ENCODE data around the gene TMTC1.
"Not testable (repeated sequence)": the region's sequence is repeated elsewhere in the genome, so short reads cannot be mapped to it uniquely, and the experiment has no call there.

The TMTC1 gene

DNA sequence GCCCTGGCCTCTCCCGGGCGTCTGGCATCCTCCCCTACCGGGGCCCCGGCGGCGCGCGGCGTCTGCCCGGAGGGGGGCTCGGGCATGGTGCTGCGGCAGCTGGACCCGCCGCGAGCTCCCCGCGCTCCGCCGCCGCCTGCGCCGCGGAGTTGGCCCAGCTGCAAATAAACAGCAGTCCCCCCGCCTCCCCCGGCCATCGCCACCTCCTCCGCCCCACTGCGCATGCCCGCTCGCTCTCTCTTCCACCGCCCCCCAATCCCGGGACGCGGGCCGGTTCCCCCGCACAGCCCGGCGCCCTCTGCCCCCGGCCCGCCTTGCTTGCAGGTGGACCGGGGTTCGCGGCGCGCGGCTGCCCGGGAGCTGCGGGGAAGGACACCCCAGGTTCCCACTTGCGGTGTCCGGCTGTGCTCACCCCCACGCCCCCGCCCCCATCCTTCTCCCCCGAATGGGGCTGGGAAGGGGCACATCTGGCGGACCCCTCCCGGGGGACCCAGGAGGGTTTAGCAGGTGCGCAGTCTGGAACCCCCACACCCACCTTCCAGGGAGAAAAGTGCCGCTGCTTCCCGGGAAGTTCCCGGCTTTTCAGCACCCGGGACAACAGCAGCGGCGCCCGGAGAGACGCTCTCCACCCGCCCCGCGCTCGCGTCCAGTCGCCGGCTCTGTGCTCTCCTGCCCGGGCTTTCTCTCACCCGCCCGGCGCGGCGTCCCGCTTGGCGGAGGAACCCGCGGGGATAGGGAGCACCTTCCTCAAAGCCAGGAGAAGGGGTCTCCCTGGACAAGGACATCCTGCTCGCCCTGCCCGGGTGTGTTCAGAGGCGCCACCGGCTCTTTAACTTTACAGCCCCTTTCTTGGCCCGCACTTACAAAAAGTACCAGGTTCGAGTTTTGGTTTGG lies at the start of gene TMTC1:
TMTC1 (minus strand) TSS at position 170 of the 894 bp plus-strand sequence. CDS start 191 bp downstream, outside the sequence.
- peak within 1 kb of the TSS; percentile 65 for H3K9ac ChIP-seq (ENCODE audit: low read length)
- H3K4me1 ChIP-seq (ENCODE audit: control insufficient read depth, insufficient read depth, low read length), result no peaks in the 10 kb centered on the region
- peak within 1 kb of the TSS; percentile 66 for H3K27ac ChIP-seq (ENCODE audit: low read depth, low read length)
- H3K27me3 ChIP-seq (ENCODE audit: control insufficient read depth, insufficient read depth, low read length), result no peaks in the 10 kb centered on the region
- peak within 1 kb of the TSS; percentile 84 for H3K4me3 ChIP-seq (ENCODE audit: low read length)
- H3K36me3 ChIP-seq (ENCODE audit: control insufficient read depth, insufficient read depth, low read length), result no peaks in the 10 kb centered on the region

DNA sequence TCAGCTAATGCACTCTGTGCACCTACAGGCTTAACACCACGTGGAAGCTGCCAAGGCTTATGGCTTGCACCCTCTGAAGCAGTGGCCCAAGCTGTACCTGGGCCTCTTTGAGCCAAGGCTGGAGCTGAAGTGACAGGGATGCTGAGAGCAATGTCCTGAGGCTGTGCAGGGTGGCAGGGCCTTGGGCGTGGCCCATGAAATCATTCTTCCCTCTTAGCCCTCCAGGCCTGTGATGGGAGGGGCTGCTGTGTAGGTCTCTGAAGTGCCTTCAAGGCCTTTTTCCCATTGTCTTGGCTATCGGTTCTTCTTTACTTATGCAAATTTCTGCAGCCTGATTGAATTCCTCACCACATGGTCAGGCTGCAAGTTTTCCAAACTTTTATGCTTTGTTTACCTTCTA lies 47.4 kb upstream of the TMTC1 start:
- Histone ChIP-seq H3K27ac (ENCODE audit: low read depth, low read length) (no peak overlapping the region), H3K9ac (ENCODE audit: low read length) (no peak overlapping the region), H3K4me1 (ENCODE audit: control insufficient read depth, insufficient read depth, low read length) (no peaks in the 10 kb centered on the region), H3K27me3 (ENCODE audit: control insufficient read depth, insufficient read depth, low read length) (no peaks in the 10 kb centered on the region), H3K36me3 (ENCODE audit: control insufficient read depth, insufficient read depth, low read length) (no peaks in the 10 kb centered on the region), H3K4me3 (ENCODE audit: low read length) (no peak overlapping the region)

DNA sequence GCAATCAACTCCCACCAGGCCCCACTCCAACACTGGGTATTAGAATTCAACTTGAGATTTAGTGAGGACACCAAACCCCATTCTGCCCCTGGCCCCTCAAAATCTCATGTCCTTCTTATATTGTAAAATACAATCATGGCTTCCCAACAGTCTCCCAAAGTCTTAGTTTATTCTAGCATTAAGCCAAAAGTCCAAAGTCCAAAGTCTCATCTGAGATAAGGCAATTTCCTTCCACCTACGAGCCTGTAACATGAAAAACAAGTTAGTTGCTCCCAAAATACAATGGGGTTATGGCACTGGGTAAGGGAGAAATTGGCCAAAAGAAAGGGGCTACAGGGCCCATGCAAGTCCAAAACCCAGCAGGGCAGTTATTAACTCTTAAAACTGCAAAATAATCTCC lies 46.6 kb upstream of the TMTC1 start:
- Histone ChIP-seq H3K9ac (ENCODE audit: low read length) (no peak overlapping the region), H3K27me3 (ENCODE audit: control insufficient read depth, insufficient read depth, low read length) (no peaks in the 10 kb centered on the region), H3K36me3 (ENCODE audit: control insufficient read depth, insufficient read depth, low read length) (no peaks in the 10 kb centered on the region), H3K27ac (ENCODE audit: low read depth, low read length) (no peak overlapping the region), H3K4me1 (ENCODE audit: control insufficient read depth, insufficient read depth, low read length) (no peaks in the 10 kb centered on the region), H3K4me3 (ENCODE audit: low read length) (no peak overlapping the region)

DNA sequence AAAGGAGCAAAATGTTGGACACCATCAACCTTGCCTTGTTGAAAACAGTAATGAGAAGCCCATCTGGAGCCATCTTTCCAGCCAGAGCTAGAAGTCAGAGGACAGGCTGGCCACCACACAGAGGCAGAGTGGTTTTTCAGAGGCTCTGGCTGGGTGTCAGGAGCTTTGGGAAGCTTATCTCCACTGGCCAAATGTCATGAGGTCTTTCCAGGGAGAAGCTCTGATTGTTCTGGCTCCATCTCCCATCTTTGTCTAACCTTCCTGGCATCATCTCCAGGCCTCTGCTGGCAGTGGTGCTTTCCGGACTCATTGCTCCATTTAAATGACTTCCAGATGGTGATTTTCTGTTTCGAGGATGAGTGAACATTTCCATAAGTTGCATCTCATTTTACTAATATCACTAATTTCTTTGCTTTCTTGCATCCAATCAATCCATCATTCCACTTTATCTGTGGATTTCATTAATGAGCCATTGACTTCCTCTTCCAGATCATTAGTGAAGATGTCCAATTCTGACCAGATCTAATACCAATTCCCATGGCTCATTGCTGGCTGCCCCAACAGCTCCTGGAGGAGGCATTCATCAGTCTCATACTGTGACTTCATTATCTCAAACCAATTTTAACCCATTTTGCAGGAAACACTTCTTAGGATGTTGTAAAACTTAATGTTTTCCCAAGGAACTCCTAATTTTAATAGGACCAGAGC lies 35.3 kb upstream of the TMTC1 start:
- no peaks in the 10 kb centered on the region for H3K36me3 ChIP-seq (ENCODE audit: control insufficient read depth, insufficient read depth, low read length)
- H3K27me3 ChIP-seq (ENCODE audit: control insufficient read depth, insufficient read depth, low read length), result no peaks in the 10 kb centered on the region
- H3K4me3 ChIP-seq (ENCODE audit: low read length), result no peak overlapping the region
- H3K4me1 ChIP-seq (ENCODE audit: control insufficient read depth, insufficient read depth, low read length), result no peaks in the 10 kb centered on the region
- H3K9ac ChIP-seq (ENCODE audit: low read length), result no peak overlapping the region
- H3K27ac ChIP-seq (ENCODE audit: low read depth, low read length), result no peak overlapping the region

DNA sequence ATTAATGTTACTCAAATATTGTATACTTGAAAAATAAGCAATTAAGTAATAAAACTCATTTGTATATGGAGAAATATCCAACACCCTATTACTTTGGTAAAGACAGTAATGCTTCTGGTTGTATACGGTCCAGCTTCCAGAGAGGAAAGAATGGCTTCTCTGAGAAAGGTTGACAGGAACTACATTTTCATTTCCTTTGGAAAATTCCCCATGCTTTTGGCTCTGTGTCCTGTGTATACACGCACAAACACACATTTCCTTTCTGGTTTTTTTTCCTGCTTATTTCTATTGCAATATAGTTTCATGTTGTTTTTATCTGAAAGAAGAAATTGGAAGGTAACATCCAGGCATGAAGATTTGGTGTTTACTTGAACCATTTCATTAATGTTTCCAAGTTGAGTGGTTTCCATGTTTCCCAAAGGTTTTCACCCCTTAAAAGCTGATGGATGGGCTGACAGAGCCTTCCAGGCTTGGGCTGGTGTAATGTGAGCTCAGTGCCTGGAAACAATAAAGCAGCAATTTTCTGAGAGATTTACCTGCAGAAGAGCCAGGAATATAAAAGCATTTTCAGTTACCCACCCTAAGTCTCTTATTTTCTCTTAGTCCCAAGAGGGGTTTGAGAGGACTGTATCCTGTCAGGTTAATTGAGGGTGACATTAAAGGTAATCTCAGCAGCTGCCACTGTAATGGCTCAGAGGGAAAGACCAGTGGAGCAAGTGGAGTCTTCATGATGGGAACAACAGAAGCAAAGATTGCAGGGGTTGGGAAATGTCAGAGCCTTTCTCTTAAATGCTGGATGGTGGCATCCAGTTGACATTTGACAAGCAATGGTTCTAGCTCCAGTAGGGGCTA lies 33.4 kb upstream of the TMTC1 start:
- no peak overlapping the region for H3K4me3 ChIP-seq (ENCODE audit: low read length)
- H3K4me1 ChIP-seq (ENCODE audit: control insufficient read depth, insufficient read depth, low read length), result no peaks in the 10 kb centered on the region
- H3K27ac ChIP-seq (ENCODE audit: low read depth, low read length), result no peak overlapping the region
- H3K36me3 ChIP-seq (ENCODE audit: control insufficient read depth, insufficient read depth, low read length), result no peaks in the 10 kb centered on the region
- no peaks in the 10 kb centered on the region for H3K27me3 ChIP-seq (ENCODE audit: control insufficient read depth, insufficient read depth, low read length)
- H3K9ac ChIP-seq (ENCODE audit: low read length), result no peak overlapping the region

DNA sequence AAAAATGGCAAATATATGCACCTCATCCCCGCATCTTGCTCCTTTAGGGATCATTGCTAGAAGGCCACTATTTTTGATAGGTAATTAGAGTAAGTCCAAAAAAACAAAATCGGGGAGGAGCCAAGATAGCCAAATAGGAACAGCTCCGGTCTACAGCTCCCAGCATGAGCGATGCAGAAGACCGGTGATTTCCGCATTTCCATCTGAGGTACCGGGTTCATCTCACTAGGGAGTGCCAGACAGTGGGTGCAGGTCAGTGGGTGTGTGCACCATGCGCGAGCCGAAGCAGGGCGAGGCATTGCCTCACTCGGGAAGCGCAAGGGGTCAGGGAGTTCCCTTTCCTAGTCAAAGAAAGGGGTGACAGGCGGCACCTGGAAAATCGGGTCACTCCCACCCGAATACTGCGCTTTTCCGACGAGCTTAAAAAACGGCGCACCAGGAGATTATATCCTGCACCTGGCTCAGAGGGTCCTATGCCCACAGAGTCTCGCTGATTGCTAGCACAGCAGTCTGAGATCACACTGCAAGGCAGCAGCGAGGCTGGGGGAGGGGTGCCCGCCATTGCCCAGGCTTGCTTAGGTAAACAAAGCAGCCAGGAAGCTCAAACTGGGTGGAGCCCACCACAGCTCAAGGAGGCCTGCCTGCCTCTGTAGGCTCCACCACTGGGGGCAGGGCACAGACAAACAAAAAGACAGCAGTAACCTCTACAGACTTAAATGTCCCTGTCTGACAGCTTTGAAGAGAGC lies 26.0 kb upstream of the TMTC1 start:
- H3K27me3 ChIP-seq (ENCODE audit: control insufficient read depth, insufficient read depth, low read length), result not testable (repeated sequence)

DNA sequence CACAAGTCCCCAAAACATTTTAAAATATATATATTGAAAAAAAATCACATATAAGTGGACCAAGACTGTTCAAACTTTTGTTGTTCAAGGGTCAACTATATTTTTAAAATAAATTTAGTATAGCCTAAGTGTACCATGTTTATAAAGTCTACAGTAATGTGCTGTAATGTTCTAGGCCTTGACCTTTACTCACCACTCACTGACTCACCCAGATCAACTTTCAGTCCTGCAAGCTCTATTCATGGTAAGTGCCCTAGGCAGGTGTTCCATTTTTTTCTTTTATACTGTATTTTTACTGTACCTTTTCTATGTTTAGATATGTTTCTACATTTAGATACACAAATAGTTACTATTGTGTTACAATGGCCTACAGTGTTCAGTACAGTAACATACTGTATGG lies 23.4 kb upstream of the TMTC1 start:
- no peak overlapping the region for H3K4me3 ChIP-seq (ENCODE audit: low read length)
- H3K27ac ChIP-seq (ENCODE audit: low read depth, low read length), result no peak overlapping the region
- no peak overlapping the region for H3K9ac ChIP-seq (ENCODE audit: low read length)
- no peaks in the 10 kb centered on the region for H3K36me3 ChIP-seq (ENCODE audit: control insufficient read depth, insufficient read depth, low read length)
- H3K4me1 ChIP-seq (ENCODE audit: control insufficient read depth, insufficient read depth, low read length), result no peaks in the 10 kb centered on the region
- H3K27me3 ChIP-seq (ENCODE audit: control insufficient read depth, insufficient read depth, low read length), result no peaks in the 10 kb centered on the region

More for the DNA sequence above, 26.0 kb upstream of the TMTC1 start:
- H3K27ac ChIP-seq (ENCODE audit: low read depth, low read length); H3K4me1 ChIP-seq (ENCODE audit: control insufficient read depth, insufficient read depth, low read length); H3K36me3 ChIP-seq (ENCODE audit: control insufficient read depth, insufficient read depth, low read length); H3K9ac ChIP-seq (ENCODE audit: low read length); H3K4me3 ChIP-seq (ENCODE audit: low read length): not testable (repeated sequence)

DNA sequence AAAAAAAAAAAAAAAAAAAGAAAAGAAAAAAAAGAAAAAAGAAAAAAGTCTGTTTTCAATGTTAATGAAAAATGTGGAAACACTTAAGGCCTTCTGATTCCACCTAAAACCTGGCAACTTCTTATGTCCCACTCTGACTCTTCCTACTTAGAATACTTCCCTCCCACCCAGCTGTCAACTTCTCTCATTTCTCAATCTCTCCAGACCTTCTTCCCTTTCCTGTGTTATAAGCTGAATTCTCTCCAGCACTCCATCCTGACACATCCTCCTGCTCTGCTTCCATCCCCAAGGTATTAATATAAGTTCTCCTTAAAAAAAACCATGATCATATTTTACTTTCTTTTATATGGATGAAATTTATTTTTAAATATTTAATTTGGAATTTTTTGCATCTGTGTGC lies 20.3 kb upstream of the TMTC1 start:
- Histone ChIP-seq H3K27me3 (ENCODE audit: control insufficient read depth, insufficient read depth, low read length) (no peaks in the 10 kb centered on the region), H3K4me3 (ENCODE audit: low read length) (no peak overlapping the region), H3K9ac (ENCODE audit: low read length) (no peak overlapping the region), H3K36me3 (ENCODE audit: control insufficient read depth, insufficient read depth, low read length) (no peaks in the 10 kb centered on the region), H3K4me1 (ENCODE audit: control insufficient read depth, insufficient read depth, low read length) (no peaks in the 10 kb centered on the region), H3K27ac (ENCODE audit: low read depth, low read length) (no peak overlapping the region)

DNA sequence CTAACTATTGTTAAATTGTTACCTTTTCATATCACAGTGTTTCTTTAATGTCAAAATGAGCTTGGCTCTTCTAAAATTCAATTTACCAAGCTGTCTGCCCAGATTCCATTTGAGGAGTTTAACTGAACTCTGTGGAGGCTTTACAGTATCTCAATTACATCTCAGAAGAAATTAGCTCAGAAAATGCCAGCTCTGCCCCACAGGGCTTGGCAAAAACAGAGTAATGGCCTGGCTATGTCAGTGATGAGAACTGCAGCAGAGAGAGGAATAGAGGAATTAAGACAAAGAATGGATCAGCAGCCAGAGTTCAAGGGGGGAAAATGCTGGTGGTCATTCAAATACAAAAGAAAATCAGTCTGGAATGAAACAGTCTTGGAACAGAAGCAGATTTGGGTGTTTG lies 15.8 kb upstream of the TMTC1 start:
- no peaks in the 10 kb centered on the region for H3K27me3 ChIP-seq (ENCODE audit: control insufficient read depth, insufficient read depth, low read length)
- peaks cover 10% of the 10 kb centered on the region for H3K4me1 ChIP-seq (ENCODE audit: control insufficient read depth, insufficient read depth, low read length)
- no peak overlapping the region for H3K9ac ChIP-seq (ENCODE audit: low read length)
- no peak overlapping the region for H3K27ac ChIP-seq (ENCODE audit: low read depth, low read length)
- no peaks in the 10 kb centered on the region for H3K36me3 ChIP-seq (ENCODE audit: control insufficient read depth, insufficient read depth, low read length)
- no peak overlapping the region for H3K4me3 ChIP-seq (ENCODE audit: low read length)

DNA sequence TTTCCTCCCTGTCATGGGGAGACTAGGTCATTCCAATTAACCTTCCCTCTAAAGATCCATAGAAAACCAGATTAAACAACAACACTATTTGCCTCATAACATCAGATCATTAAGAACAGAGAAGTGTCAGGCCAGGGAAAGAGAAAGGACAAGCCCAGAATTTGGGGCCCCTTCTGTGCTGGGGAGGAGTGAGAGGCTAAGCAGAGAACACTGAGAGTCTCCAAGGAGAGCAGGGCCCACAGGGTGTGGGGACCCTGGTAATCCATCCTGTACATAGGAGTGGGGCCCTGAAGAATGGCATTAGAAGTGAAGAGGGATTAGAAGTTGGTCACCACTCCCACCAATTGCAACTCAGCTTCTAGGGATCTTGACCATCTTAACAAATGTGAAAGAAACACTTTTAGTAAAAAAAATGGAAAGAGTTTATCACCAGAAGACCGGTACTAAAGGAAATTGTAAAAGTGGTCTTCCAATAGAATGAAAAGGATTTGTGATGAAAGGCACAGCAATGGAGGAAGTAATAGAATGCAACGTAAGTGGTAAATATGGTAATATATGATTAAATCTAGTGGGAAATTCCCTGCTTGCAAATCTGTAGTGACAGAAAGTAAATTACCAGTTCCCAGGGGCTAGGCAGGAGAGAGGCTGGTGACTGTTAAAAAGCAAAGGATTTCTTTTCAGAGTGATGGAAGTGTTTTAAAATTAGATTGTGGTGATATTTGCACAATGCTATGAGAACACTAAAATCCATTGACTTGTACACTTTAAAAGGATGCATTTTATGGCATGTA lies 14.0 kb upstream of the TMTC1 start:
- peaks cover 10% of the 10 kb centered on the region for H3K4me1 ChIP-seq (ENCODE audit: control insufficient read depth, insufficient read depth, low read length)
- H3K4me3 ChIP-seq (ENCODE audit: low read length), result no peak overlapping the region
- no peaks in the 10 kb centered on the region for H3K27me3 ChIP-seq (ENCODE audit: control insufficient read depth, insufficient read depth, low read length)
- no peak overlapping the region for H3K9ac ChIP-seq (ENCODE audit: low read length)
- H3K27ac ChIP-seq (ENCODE audit: low read depth, low read length), result no peak overlapping the region
- no peaks in the 10 kb centered on the region for H3K36me3 ChIP-seq (ENCODE audit: control insufficient read depth, insufficient read depth, low read length)

DNA sequence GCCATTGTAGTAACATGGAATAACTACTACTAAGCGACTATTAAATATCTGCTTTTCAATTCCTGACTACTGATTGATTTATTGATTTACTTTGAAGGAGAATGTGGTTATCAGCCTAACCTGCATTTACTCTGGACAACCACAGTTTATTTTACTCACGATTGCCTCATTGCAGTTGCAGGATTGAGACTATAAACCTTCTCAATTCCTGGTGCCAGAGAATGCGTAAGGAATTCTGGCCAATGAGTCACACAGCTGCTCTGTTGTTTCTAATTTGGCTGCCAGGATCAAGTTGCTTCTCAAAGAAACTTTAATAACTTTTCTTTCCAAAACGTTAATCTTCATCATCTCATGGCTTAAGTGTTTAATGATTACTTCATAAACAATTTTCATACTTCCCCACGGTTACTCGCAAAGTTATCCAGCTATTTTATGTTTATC lies 13.1 kb upstream of the TMTC1 start:
- Histone ChIP-seq H3K27ac (ENCODE audit: low read depth, low read length) (no peak overlapping the region), H3K36me3 (ENCODE audit: control insufficient read depth, insufficient read depth, low read length) (no peaks in the 10 kb centered on the region), H3K4me1 (ENCODE audit: control insufficient read depth, insufficient read depth, low read length) (peaks cover 10% of the 10 kb centered on the region), H3K9ac (ENCODE audit: low read length) (no peak overlapping the region), H3K27me3 (ENCODE audit: control insufficient read depth, insufficient read depth, low read length) (no peaks in the 10 kb centered on the region), H3K4me3 (ENCODE audit: low read length) (no peak overlapping the region)
